HCT116 (cell line): ENCODE results near the gene TOR1AIP1. TPM values are rescaled to one million over a fixed set of nuclear protein-coding genes. Genes with fewer than 3 reads are reported as not detected.

Experiments used
- ATAC-seq: fragments of 200-7000 bp; cut with Tn5 transposase; 2 replicates; pipeline ENCODE4 v1.9.1; 2020; ENCODE audit warnings: mild to moderate bottlenecking, moderate library complexity
- BruUV-seq: library from RNA; stranded (reverse); fragments of 400-500 nt; replicated peaks from 2 replicates; lab custom pipeline; 2021; lab: Mats Ljungman, UMichigan
- CTCF ChIA-PET: fragments of 300-600 bp; sonication (Branson Sonifier 250); formaldehyde crosslinking; loops from one replicate; lab custom pipeline; 2021; ENCODE audit warnings: antibody characterized with exemption; lab: Charles Lee
- POLR2A ChIA-PET: fragments of 300-600, 350-600 bp; sonication (Branson Sonifier 250); formaldehyde crosslinking; loops from one replicate; lab custom pipeline; 2021; ENCODE audit warnings: antibody characterized with exemption; lab: Charles Lee
- RAD21 ChIA-PET, 2 experiments: fragments of 300-600 bp; sonication (Branson Sonifier 250); formaldehyde crosslinking; loops; one replicate each; lab custom pipeline; 2023; ENCODE audit warnings: low total read pairs in 2 of 2; ENCODE audit not compliant: uncharacterized antibody in 2 of 2, unreplicated experiment in 2 of 2, low non-redundant PET in 1 of 2; lab: Charles Lee
- DNase-seq: peaks from one replicate; pipeline ENCODE4 v3.0.0-alpha.2; 2010; ENCODE audit warnings: low read depth, low spot score
- H2AFZ ChIP-seq: fragments of 200-600 bp; shearing (Covaris generic), sonication (generic); 2 replicates; pipeline ENCODE4 v1.6.1; 2017; ENCODE audit warnings: low read depth, mixed run types, mixed read lengths, antibody characterized with exemption, low read length; ENCODE audit not compliant: poor library complexity, severe bottlenecking
- H3K27ac ChIP-seq: 2 replicates; pipeline ENCODE4 v1.5.1; 2012; ENCODE audit warnings: low read depth, low read length
- H3K27me3 ChIP-seq: fragments of 200-600 bp; sonication (generic); 2 replicates; pipeline ENCODE4 v1.6.1; 2016; ENCODE audit warnings: mixed run types, low read length, mixed read lengths; ENCODE audit not compliant: insufficient read depth
- H3K36me3 ChIP-seq, 2 experiments: fragments of 200-500 bp in 1 of 2; fragments of 200-600 bp in 1 of 2; sonication (Bioruptor generic) in 1 of 2; sonication (generic) in 1 of 2; 2 replicates each; pipeline versions ENCODE4 v1.5.1 to v1.6.1; 2014 to 2016; ENCODE audit warnings: low read length in 2 of 2, inconsistent platforms in 1 of 2, mixed read lengths in 1 of 2, mixed run types in 1 of 2; ENCODE audit not compliant: insufficient read depth in 2 of 2, control insufficient read depth in 1 of 2
- H3K4me1 ChIP-seq, 2 experiments: fragments of 200-600 bp in 1 of 2; sonication (generic) in 1 of 2; 2 replicates each; pipeline versions ENCODE4 v1.5.1 to v1.6.1; 2012 to 2017; ENCODE audit warnings: low read length in 2 of 2, inconsistent platforms in 1 of 2, mild to moderate bottlenecking in 1 of 2, mixed read lengths in 1 of 2, mixed run types in 1 of 2, moderate library complexity in 1 of 2; ENCODE audit not compliant: insufficient read depth in 2 of 2, control insufficient read depth in 1 of 2
- H3K4me2 ChIP-seq: fragments of 200-600 bp; sonication (generic); 2 replicates; pipeline ENCODE4 v1.6.1; 2017; ENCODE audit warnings: mixed run types, low read length, mixed read lengths
- H3K4me3 ChIP-seq, 2 experiments: fragments of 200-600 bp in 1 of 2; sonication (generic) in 1 of 2; replicated peaks in 1 of 2; 2 replicates each; pipeline ENCODE4 v1.5.1; 2011 to 2016; ENCODE audit warnings: low read length in 2 of 2, control low read depth in 1 of 2, low read depth in 1 of 2, mild to moderate bottlenecking in 1 of 2, mixed read lengths in 1 of 2, mixed run types in 1 of 2
- H3K79me2 ChIP-seq: fragments of 200-600 bp; sonication (generic); 2 replicates; pipeline ENCODE4 v1.6.1; 2017; ENCODE audit warnings: mild to moderate bottlenecking, mixed run types, low read length, moderate library complexity, mixed read lengths; ENCODE audit not compliant: insufficient read depth
- H3K9ac ChIP-seq: fragments of 200-600 bp; sonication (generic); 2 replicates; pipeline ENCODE4 v1.6.1; 2016; ENCODE audit warnings: low read length, mixed read lengths
- H3K9me2 ChIP-seq: fragments of 200-600 bp; sonication (generic), shearing (Covaris generic); 2 replicates; pipeline ENCODE4 v1.6.1; 2017; ENCODE audit warnings: mixed run types, mild to moderate bottlenecking, moderate library complexity; ENCODE audit not compliant: insufficient read depth
- H3K9me3 ChIP-seq, 2 experiments: fragments of 200-500 bp in 1 of 2; fragments of 200-600 bp in 1 of 2; sonication (Bioruptor generic) in 1 of 2; sonication (generic) in 1 of 2; 2 replicates each; pipeline ENCODE4 v1.6.1; 2014 to 2017; ENCODE audit warnings: low read length in 2 of 2, mixed read lengths in 2 of 2, inconsistent platforms in 1 of 2, low read depth in 1 of 2, mild to moderate bottlenecking in 1 of 2, mixed run types in 1 of 2, moderate library complexity in 1 of 2; ENCODE audit not compliant: control insufficient read depth in 1 of 2, insufficient read depth in 1 of 2
- H4K20me1 ChIP-seq: fragments of 200-600 bp; sonication (generic), shearing (Covaris generic); 2 replicates; pipeline ENCODE4 v1.6.1; 2017; ENCODE audit warnings: mixed run types, mild to moderate bottlenecking, moderate library complexity; ENCODE audit not compliant: insufficient read depth
- CBX3 ChIP-seq: IDR thresholded peaks from 2 replicates; pipeline ENCODE4 v1.6.1; 2012; ENCODE audit warnings: low read depth
- CEBPB ChIP-seq: IDR thresholded peaks from 2 replicates; pipeline ENCODE4 v1.6.1; 2012; ENCODE audit warnings: low read depth
- EZH2phosphoT487 ChIP-seq: fragments of 200-600 bp; IDR thresholded peaks from 2 replicates; pipeline ENCODE4 v1.6.1; 2018; ENCODE audit warnings: antibody characterized with exemption, borderline replicate concordance
- JUND ChIP-seq: IDR thresholded peaks from 2 replicates; pipeline ENCODE4 v1.6.1; 2012
- POLR2A ChIP-seq: IDR thresholded peaks from 2 replicates; pipeline ENCODE4 v1.7.0; 2011; ENCODE audit warnings: borderline replicate concordance; ENCODE audit not compliant: insufficient read depth, insufficient read length; ENCODE audit errors: extremely low read depth
- RAD21 ChIP-seq: IDR thresholded peaks from 2 replicates; pipeline ENCODE4 v1.6.1; 2012; ENCODE audit warnings: low read depth, mild to moderate bottlenecking
- SIN3A ChIP-seq: IDR thresholded peaks from 2 replicates; pipeline ENCODE4 v1.6.1; 2012; ENCODE audit warnings: low read depth
- SRF ChIP-seq: IDR thresholded peaks from 2 replicates; pipeline ENCODE4 v1.6.1; 2012; ENCODE audit warnings: low read depth
- TCF7L2 ChIP-seq: IDR thresholded peaks from 2 replicates; pipeline ENCODE4 v1.7.0; 2011; ENCODE audit warnings: borderline replicate concordance, inconsistent platforms; ENCODE audit not compliant: insufficient read depth, insufficient read length; ENCODE audit errors: extremely low read depth
- ZFX ChIP-seq: fragments of 450-650 bp; IDR thresholded peaks from 2 replicates; pipeline ENCODE4 v1.6.1; 2017
- intact Hi-C: fragments of 100-400 bp; cut with micrococcal nuclease; formaldehyde crosslinking; loops from 2 replicates; pipeline ENCODE4 v1.10.0; 2022
- total RNA-seq: library from RNA; stranded (reverse); gene quantifications from one replicate; pipeline ENCODE4 v1.2.1, GENCODE V29; 2021; ENCODE audit not compliant: unreplicated experiment
- TF ChIP-seq, protein P1 (sequence below): IDR thresholded peaks from 2 replicates; pipeline ENCODE4 v1.6.1; 2012; ENCODE audit warnings: low read depth
- TF ChIP-seq, protein P2 (sequence below): IDR thresholded peaks from 2 replicates; pipeline ENCODE4 v1.6.1; 2012
- TF ChIP-seq, protein P3 (sequence below), 3 experiments: fragments of 200-600 bp in 1 of 3; sonication (generic) in 1 of 3; IDR thresholded peaks in 2 of 3; conservative IDR thresholded peaks in 1 of 3; 2 replicates each; pipeline ENCODE4 v1.5.1; 2012 to 2017; ENCODE audit warnings: low read depth in 2 of 3, low read length in 2 of 3, antibody characterized with exemption in 1 of 3, borderline replicate concordance in 1 of 3, control low read depth in 1 of 3, mild to moderate bottlenecking in 1 of 3, mixed read lengths in 1 of 3, mixed run types in 1 of 3, moderate library complexity in 1 of 3; ENCODE audit not compliant: insufficient read depth in 1 of 3
- TF ChIP-seq, protein P4 (sequence below): IDR thresholded peaks from 2 replicates; pipeline ENCODE4 v1.6.1; 2011; ENCODE audit warnings: mild to moderate bottlenecking, low read length, moderate library complexity; ENCODE audit not compliant: insufficient replicate concordance; ENCODE audit errors: extremely low read depth
- TF ChIP-seq, protein P5 (sequence below): IDR thresholded peaks from 2 replicates; pipeline ENCODE4 v1.6.1; 2012

TOR1AIP1 gene
- total RNA-seq, 1 experiment from 2014 or later, result 30.5 TPM

DNA sequence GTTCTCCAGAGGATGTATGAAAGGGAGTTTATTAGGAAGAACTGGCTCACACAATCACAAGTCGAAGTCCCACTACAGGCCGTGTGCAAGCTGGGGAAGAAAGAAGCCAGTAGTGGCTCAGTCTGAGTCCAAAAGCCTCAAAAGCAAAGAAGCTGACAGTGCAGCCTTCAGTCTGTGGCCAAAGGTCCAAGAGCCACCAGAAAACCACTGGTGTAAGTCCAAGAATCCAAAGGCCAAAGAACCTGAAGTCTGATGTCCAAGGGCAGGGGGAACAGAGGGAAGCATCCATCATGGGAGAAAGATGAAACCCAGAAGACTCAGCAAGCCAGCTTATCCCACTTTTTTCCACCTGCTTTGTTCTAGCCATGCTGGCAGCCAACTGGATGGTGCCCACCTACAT, 51.1 kb downstream of the TOR1AIP1 start (continued):
- TF ChIP-seq, protein P1, sequence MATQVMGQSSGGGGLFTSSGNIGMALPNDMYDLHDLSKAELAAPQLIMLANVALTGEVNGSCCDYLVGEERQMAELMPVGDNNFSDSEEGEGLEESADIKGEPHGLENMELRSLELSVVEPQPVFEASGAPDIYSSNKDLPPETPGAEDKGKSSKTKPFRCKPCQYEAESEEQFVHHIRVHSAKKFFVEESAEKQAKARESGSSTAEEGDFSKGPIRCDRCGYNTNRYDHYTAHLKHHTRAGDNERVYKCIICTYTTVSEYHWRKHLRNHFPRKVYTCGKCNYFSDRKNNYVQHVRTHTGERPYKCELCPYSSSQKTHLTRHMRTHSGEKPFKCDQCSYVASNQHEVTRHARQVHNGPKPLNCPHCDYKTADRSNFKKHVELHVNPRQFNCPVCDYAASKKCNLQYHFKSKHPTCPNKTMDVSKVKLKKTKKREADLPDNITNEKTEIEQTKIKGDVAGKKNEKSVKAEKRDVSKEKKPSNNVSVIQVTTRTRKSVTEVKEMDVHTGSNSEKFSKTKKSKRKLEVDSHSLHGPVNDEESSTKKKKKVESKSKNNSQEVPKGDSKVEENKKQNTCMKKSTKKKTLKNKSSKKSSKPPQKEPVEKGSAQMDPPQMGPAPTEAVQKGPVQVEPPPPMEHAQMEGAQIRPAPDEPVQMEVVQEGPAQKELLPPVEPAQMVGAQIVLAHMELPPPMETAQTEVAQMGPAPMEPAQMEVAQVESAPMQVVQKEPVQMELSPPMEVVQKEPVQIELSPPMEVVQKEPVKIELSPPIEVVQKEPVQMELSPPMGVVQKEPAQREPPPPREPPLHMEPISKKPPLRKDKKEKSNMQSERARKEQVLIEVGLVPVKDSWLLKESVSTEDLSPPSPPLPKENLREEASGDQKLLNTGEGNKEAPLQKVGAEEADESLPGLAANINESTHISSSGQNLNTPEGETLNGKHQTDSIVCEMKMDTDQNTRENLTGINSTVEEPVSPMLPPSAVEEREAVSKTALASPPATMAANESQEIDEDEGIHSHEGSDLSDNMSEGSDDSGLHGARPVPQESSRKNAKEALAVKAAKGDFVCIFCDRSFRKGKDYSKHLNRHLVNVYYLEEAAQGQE, result no peak
- no peak for TF ChIP-seq JUND
- no peak for TF ChIP-seq CEBPB

GRCh38 chr1:179935909-179936496, 53.9 kb downstream of the TOR1AIP1 start:
- H3K9me3 ChIP-seq, result no peaks in the 10 kb centered on the region
- no peaks in the 10 kb centered on the region for H3K9me2 ChIP-seq
- H4K20me1 ChIP-seq, result no peaks in the 10 kb centered on the region
- no peak overlapping the region for H3K9ac ChIP-seq
- intact Hi-C loops, result no loop called here
- ChIA-PET CTCF (no interaction called here), POLR2A (no interaction called here), RAD21 (no interaction called here)
- H3K4me3 ChIP-seq, result no peak overlapping the region
- no peaks in the 10 kb centered on the region for H3K36me3 ChIP-seq
- H3K79me2 ChIP-seq, result no peaks in the 10 kb centered on the region
- no peaks in the 10 kb centered on the region for H3K4me1 ChIP-seq
- DNase-seq (no peak), ATAC-seq (no peak)
- no peak overlapping the region for H2AFZ ChIP-seq
- no peaks in the 10 kb centered on the region for H3K27me3 ChIP-seq
- H3K4me2 ChIP-seq, result no peak overlapping the region
- no peak overlapping the region for H3K27ac ChIP-seq
- no TSS peak for BruUV-seq
- no peak for TF ChIP-seq RAD21
- TF ChIP-seq CEBPB, result no peak
- TF ChIP-seq SRF, result no peak
- TF ChIP-seq, protein P2, sequence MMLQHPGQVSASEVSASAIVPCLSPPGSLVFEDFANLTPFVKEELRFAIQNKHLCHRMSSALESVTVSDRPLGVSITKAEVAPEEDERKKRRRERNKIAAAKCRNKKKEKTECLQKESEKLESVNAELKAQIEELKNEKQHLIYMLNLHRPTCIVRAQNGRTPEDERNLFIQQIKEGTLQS, result no peak
- TF ChIP-seq JUND, result no peak
- TF ChIP-seq POLR2A, result no peak
- no peak for TF ChIP-seq SIN3A
- TF ChIP-seq ZFX, result no peak
- TF ChIP-seq, protein P3, sequence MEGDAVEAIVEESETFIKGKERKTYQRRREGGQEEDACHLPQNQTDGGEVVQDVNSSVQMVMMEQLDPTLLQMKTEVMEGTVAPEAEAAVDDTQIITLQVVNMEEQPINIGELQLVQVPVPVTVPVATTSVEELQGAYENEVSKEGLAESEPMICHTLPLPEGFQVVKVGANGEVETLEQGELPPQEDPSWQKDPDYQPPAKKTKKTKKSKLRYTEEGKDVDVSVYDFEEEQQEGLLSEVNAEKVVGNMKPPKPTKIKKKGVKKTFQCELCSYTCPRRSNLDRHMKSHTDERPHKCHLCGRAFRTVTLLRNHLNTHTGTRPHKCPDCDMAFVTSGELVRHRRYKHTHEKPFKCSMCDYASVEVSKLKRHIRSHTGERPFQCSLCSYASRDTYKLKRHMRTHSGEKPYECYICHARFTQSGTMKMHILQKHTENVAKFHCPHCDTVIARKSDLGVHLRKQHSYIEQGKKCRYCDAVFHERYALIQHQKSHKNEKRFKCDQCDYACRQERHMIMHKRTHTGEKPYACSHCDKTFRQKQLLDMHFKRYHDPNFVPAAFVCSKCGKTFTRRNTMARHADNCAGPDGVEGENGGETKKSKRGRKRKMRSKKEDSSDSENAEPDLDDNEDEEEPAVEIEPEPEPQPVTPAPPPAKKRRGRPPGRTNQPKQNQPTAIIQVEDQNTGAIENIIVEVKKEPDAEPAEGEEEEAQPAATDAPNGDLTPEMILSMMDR (IDR thresholded peaks at IDR 0.05 in 2 of 3, conservative IDR thresholded peaks at IDR 0.05 in 1 of 3; ENCODE audit: borderline replicate concordance in 1 of 3, insufficient read depth in 1 of 3, low read depth in 2 of 3, low read length in 2 of 3), result no peak
- no peak for TF ChIP-seq TCF7L2
- no peak for TF ChIP-seq EZH2phosphoT487
- TF ChIP-seq, protein P4, sequence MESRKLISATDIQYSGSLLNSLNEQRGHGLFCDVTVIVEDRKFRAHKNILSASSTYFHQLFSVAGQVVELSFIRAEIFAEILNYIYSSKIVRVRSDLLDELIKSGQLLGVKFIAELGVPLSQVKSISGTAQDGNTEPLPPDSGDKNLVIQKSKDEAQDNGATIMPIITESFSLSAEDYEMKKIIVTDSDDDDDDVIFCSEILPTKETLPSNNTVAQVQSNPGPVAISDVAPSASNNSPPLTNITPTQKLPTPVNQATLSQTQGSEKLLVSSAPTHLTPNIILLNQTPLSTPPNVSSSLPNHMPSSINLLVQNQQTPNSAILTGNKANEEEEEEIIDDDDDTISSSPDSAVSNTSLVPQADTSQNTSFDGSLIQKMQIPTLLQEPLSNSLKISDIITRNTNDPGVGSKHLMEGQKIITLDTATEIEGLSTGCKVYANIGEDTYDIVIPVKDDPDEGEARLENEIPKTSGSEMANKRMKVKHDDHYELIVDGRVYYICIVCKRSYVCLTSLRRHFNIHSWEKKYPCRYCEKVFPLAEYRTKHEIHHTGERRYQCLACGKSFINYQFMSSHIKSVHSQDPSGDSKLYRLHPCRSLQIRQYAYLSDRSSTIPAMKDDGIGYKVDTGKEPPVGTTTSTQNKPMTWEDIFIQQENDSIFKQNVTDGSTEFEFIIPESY, result no peak
- TF ChIP-seq CBX3, result no peak
- TF ChIP-seq, protein P5, sequence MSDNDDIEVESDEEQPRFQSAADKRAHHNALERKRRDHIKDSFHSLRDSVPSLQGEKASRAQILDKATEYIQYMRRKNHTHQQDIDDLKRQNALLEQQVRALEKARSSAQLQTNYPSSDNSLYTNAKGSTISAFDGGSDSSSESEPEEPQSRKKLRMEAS, result no peak
